ENCODE measurements around the gene ZNF385A. TPM values are rescaled to one million over a fixed set of nuclear protein-coding genes. Genes with fewer than 3 reads are reported as not detected.
A peak's percentile ranks its signal among the peaks of the same experiment; 100 is the strongest.

Gene ZNF385A
- total RNA-seq, 1 experiment from 2014 or later: 0.10 TPM

DNA sequence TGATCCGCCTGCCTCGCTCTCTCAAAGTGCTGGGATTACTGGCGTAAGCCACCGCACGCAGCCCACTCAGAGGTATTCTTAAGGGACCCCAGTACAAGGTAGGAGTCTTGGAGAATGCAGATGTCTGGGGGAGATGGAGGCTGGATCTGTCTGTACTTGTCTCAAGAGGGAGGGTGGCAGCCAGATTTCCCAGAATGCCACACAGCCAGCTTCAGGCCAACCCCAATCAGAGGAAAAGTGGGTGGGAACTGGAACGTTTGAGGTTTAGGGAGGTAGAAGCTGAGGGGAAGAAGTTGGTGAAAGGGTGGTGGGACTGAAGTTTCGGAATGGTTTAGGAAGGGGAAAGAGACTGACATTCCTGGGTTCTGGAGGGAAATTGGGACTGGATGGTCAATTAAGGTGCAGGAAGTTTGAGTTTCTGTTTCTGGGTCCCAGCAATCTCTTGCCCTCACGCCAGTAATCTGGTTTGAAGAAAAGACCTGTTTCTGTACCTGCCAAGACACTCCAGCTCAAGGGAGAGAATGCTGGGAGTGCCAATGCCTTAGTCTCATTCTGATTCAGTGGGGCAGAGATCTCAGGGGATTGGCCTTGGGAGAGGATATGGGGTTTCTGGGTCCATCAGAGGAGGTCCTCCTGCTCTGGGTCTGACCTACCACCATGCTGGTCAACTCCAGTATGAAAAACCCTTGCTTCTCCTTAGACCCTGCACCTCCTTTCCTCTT is 8.1 kb upstream of the ZNF385A start:
- no peak for DNase-seq (ENCODE audit: low spot score)

DNA sequence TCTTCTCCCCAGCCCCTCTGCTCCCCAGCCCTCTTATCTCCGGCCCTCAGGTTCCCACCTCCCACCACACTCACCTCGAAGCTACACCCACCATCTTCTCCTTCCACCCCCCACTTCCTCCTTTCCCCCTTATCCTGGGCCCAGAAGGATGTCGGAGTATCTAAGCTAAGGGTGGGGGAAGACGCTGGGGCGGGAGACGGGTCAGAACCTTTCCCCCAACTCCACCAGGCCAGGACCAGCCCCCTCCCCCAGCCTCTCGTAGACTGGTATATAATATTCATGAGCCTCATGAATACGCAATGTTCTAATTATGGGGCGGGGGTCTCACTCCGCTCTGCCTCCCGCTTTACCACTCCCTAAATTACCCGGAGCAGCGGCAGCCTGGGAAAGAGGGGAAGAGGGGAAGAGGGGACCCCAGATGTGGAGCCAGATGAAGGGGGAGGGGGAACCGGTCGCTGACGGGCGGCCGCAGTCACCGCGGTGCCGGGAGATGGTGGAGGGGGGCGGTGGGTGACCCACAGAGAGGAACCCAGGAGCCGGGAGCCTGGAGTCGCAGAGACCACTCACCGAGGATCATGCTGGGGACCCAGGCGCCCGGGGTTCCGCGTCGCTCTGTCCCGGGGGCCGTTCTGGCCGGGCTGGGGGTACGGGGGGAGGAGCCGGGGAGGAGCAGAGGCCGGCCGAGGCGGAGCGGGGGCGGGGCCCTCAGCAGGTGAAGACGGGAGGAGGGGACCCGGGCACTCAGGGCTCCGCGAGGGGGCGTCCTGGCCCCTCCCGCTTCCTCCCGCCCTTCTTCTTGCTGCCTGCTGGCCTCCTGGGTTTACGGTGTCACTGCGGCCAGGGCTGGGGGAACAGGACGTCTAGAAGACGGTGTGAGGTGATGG is 6.4 kb upstream of the ZNF385A start:
- no peak for DNase-seq (ENCODE audit: low spot score)

DNA sequence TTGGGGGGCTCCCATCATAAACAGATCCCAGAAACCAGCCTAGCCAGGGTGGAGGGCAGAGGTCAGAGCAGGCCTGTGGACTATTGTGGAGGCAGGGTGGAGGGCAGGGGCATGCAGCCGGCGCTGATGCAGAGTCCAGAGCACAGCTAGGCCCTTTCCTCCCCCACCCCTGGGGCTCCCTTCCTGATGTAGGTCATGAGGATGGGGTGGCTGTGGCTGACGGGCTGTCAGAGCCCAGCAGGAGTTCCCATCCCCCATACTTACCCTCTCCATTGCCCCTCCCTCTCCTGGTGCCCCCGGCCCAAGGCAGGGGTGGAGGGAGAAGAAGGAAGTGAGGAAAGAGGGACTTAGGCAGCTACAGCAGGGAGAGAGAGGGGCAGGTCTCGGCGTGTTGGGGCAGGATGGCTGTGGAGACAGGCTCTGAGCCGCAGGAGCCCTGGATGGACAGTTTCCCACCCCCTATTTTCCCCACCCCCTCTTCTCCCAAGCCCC is 5.7 kb upstream of the ZNF385A start:
- DNase-seq (ENCODE audit: low spot score): no peak

DNA sequence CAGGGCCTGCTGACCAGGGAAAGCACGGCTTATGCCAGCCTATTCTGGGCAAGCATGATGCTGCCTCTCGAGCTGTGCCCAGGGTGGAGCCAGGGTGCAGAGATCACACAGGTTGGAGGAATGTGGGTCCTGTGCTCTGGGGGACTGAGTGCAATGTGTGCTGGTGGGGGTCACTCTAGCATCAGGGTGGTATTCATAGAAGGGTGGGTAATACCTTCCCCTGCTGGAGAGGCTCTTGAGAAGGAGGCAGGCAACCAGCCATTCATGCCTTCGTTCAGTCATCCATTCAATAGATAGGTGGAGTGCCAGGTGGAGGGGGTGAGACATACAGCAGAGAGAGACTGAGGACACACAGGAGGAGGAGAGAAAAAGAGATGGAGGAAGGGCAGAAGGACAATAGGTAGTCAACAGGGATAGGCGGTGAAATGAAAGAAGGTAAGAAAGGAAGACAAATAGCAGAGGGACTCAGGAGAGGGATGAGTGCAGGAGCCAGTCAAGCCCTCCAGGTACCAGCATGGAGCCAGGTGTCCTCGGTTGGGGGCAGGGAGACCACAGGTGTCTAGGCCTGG is 5.2 kb upstream of the ZNF385A start:
- no peak for DNase-seq (ENCODE audit: low spot score)

DNA sequence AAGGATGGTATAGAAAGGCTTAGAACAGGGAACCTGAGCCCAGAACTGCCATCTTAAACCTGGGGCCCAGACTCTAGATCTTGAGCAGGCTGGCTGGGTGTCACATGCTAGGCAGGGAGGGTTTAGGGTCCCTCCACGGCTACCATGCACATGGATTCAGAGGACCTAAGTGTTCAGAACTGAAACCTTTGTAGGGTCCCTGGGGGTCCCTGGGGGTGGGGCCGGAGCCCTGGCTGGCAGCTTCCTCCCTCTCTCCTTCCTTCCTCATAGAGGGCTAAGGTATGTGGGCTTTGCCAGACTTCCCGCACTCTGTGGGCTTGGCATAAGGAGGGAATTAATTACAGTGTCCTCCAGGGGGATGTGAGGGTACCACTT is 4.6 kb upstream of the ZNF385A start:
- DNase-seq (ENCODE audit: low spot score): no peak

DNA sequence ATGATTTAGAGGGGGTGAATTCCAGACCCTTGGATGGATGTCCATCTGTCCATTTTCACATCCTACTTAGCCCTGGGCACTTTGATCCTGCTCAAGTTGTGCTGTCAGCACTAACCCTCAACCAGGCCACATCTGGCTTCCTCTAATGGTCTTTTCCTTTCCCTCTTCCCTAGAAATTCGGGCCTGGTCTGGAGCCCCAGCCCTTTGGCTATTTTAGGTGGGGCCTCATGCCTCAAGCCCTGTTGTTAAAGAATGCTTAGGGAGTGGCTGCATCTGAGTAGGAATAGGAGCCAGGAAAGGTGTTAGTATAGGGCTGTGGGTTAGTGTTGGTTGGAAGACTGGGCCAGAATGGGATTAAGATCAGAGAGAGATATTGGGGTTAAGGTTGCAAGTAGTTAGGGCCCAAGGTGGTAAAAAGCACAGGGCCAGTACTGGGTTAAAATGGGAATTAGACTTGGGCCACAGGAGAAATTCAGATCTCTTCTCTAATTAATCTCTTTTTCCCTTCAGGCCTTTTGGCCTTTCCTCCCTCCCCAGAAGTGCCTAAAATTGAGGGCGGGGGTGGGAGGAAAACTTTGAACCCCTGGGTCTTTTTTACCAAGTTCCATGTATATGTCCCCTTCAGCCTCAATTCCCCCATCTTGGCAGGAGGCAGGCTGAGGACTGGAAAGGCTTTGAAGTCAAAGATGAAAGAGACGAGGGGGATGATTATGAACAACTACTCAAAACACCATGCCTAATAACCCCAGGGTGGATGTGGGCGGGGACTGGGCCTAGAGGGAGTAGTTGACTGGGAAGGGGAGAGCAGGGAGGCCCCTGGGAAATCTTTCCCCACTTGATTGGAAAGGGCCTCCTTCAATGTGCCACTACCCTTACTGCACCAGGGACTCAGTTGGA is 4.0 kb upstream of the ZNF385A start:
- DNase-seq (ENCODE audit: low spot score): no peak

DNA sequence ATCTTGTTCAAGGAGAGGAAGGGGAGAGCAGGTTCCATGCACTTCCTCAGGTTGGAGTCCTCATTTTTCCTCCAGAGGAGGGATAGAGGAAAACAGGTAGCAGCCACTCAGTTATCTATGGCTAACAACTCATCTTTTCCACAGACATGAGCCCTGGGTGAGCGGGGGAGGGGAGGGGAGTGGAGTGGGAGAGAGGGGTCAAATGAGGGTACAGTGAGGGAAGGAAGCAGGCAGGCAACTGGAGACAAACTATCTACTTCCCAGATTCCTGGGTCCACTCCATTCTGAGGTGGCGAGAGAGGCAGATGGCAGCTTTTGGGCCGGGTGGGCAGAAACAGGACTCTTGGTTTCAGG is 2.6 kb upstream of the ZNF385A start:
- DNase-seq (ENCODE audit: low spot score): no peak

DNA sequence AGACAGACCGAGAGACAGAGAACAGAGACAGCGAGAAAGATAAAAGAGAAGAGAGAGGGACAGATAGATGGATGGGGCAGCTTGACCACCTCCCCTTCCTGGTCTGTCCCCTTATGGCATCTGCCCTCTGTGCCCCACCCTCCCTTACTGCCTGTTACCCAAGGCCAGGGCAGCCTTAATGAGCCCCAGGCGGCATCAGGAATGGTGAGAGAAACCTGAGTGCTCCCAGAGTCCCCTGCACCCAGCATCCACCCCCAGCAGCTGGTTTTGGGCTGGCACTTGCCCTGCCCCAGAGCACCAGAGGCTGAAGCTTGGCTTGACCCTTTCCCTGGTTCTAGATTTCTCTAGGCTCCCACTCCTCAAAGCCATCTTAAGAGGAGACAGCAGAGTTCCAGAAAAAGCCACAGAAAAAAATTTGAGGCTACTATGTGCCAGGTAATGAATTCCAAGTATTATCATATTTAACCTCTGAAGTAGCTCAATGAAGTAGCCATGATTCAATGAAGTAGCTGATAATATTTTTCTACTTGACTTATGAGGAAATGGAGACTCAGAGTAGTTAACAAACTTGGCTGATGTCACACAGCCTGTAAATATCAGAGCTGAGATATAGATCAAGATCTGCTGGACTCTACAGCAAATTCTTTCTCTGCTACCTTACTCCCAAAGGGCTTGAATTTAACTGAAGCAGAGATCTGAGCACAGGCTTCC is 2.0 kb upstream of the ZNF385A start:
- no peak for DNase-seq (ENCODE audit: low spot score)

DNA sequence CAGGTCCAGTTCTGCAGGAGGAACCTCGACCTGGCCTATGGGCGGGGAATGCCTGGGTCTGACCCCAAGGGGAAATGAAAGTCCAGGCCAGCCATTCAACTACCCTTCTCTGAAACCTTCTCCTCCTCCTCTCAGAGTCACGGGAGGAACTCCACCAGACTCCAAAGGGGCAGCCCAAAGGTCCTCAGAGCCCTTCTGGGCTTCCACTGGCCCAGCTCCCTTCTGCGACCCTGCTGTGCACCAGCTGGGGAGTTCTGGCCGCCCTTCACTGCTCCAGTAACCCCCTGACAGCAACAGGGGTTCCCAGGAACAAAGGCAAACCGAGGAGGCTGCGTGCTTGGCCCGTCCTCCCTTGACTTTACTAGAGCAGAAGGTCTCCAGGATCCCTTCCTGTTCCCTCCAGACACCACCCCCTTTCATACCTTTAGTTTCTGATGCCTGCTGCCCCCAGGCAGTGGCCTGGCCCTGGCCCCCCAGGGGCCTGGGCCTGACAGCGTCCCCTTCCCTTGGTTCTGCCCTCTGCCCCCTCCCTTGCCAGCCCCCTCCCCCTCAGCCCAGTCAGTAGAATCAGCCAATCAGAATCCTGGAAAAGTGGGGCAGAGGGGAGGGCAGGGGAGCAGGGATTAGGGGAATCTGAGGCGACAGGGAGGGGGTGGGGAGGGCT is 850 bp upstream of the ZNF385A start:
- no peak for DNase-seq (ENCODE audit: low spot score)

DNA sequence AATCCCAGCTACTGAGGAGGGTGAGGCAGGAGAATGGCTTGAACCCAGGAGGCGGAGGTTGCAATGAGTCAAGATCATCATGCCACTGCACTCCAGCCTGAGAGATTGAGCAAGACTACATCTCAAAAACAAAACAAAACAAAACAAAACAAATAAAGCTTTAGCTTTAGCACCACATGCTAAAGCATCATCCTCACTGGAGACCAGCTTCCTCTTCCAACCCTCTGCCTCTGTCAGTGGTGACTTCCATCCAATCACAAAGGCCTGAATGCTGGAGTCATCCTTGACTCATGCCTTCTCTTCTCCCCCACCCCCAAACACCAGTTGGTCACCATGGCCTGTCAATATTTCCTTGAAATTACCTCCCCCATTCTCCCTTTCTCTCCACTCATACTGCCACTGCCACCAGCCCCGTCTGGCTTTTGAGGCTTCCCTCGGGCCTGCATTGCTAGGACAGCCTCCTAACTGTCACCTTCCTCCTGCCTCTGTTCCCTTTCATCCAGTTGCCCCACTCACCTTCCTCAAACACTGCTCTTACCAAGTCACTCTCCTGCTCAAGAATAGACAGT is 1.4 kb downstream of the ZNF385A start:
- no peak for DNase-seq (ENCODE audit: low spot score)

DNA sequence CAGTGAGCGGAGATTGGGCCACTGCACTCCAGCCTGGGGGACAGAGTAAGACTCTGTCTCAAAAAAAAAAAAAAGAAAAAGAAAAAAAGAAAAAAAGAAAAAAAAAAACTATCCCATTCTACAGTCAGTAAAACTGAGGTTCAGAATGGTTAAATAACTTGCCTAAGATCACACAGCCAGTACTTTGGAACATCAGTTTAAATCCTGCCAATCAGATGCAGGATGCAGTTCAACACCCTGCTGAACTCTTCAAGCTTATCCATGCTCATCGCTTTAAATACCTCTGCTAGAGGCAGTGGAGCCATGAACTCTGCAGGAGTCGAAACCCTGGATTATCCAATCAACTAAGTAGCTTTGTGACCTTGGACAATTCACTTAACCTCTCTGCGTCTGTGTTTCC is 3.4 kb downstream of the ZNF385A start:
- DNase-seq (ENCODE audit: low spot score): no peak

DNA sequence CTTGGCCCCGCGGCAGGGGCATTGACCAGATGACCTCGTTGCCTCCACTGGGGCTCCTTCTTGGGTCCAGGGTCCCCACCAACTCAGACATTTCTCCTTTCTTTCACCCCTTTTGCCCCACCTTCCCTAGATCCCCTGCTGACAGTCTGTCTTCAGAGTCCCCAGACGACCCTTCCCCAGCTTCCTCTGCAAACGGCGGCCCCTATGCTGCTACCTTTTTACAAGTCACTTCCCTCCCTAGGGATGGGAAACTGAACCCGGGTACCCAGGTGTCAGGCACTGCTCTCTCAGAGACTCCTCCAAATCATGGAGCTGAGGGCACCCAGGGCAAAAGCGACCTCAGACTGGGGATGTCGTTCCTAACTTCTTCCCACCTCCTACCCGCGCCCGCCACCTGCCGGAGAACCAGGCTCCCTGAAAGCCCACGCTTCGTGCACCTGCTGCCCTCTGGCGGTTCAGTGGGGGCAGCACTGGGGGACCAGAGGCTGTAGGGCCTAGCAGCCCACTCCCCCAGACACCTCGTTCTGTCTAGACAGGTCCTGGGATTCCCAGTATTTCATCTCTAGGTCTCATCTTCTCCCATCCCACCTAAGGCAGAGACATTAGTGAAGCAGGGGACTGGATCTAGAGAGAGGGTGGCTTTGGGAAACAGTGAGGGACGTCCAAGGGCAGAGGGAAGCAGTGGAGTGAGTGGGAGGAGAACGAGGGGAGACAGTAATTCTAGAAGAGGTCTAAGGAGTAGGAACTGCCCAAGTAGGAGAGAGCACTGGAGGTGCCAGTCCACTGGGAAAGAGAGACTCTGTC is 4.9 kb downstream of the ZNF385A start:
- peak; percentile 91 for DNase-seq (ENCODE audit: low spot score)

DNA sequence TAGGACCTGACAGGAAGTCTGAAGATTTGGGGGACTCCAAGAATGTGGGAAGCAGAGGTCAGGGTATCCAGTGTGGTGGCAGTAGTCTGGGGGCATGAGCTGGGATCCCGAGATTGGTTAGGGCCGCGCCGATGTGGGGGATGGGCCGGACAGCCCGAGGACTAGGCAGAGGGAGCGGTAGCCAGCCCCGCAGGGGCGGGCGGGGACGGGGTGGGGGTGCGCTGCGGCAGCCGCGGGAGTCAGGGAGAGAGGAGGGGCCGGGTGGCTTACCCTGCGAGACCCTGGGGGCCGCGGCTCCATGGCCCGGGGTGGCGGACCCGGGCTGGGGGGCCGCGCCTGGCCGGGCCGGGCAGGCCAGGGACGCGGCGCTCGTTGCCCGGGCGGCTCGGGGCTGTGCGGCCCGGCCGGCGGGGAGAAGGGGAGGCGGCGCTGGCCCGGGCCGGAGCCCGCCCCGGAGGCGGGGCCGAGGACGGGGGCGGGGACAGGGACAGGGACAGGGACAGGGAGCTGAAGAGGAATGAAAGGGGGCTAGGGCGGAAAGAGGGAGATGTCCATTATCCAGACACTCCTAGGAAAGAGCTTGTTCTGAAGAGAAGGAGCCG is 5.6 kb downstream of the ZNF385A start:
- peak; percentile 58 for DNase-seq (ENCODE audit: low spot score)

DNA sequence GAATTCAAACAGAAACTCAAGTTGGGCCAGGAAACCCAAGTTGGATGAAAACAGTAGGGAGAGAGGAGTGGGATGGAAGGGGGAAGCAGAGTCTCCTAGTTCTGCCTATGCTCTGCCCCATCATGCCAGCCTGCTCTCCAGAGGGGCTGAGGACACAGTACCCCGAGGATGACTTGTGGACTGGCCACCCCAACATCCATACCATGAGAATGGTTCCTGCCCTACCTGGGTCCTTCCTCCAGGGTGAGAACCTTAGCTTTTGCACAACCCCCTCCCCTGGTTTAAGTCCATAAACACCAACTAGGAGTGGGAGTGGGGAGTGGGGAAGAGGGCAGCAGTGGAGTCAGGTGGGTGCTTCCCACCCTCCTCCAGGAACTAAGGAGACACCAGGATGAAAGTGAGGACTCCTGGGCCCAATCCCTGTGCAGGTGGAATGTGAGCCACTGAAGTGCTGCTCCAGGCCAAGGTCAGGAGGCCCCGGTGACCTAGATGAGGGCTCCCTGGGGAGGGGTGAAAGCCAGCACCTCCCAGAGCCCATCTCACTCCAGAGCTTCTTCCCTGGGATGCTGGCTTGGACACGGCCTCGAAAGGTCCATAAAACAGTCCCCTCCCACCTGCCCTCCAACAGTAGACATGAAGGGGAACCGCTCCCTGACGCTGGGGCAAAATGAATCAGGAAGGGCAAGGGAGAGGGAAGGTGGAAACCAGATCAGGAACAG is 6.6 kb downstream of the ZNF385A start:
- no peak for DNase-seq (ENCODE audit: low spot score)

DNA sequence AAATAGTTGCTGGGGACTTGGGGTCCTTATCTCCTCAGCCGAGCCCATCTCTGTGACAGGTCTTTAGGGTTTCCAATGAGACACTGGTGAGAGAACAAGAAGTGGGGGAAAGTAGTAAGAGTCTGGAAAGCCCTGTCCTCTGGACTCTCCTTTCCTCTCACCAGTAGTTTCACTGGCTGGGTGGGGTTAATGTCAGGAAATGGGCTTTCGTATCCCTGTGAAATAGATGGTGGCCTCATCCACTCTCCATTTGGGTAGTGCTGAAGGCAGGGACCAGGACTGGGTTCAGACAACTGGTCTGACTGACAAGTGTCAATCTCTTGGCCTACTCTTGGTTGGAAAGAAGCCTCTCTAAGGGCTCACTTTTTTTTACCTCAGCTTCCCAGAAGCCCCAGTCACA is 7.5 kb downstream of the ZNF385A start:
- no peak for DNase-seq (ENCODE audit: low spot score)

DNA sequence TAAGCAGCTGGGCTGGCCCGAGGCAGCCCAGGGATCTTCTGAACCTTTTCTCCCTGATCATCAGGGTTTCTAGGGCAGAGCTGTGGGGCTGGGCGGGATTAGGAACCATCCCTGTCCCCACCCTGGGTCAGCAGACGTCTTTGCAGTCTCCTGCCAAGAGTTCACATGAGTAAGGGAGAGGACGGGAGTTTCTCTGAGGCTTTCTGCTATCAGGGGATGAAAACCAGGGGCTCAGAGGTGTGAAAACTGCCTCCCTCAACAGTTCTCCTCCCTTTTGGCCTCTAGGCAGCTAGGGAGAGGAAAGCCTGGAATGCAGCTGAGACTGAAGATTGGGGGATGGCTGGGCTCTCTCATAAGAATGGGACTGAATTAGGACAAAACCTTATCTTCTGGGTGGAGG is 7.9 kb downstream of the ZNF385A start:
- no peak for DNase-seq (ENCODE audit: low spot score)

DNA sequence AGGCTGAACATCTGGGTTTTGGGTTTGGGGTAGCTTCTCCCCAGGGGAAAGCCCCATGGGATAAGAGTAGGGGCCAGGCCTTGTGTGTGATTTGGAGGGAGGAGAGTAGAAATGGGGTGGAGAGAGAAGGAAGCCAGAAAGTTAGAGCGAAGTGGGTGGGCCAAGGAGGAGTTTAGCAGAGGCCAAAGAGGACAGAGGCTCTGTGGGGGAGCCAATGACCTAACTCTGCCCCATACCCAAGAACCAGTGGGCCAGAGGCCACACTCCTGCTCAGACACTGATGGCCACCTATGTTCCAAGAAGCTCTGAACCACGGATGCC is 9.3 kb downstream of the ZNF385A start:
- no peak for DNase-seq (ENCODE audit: low spot score)

DNA sequence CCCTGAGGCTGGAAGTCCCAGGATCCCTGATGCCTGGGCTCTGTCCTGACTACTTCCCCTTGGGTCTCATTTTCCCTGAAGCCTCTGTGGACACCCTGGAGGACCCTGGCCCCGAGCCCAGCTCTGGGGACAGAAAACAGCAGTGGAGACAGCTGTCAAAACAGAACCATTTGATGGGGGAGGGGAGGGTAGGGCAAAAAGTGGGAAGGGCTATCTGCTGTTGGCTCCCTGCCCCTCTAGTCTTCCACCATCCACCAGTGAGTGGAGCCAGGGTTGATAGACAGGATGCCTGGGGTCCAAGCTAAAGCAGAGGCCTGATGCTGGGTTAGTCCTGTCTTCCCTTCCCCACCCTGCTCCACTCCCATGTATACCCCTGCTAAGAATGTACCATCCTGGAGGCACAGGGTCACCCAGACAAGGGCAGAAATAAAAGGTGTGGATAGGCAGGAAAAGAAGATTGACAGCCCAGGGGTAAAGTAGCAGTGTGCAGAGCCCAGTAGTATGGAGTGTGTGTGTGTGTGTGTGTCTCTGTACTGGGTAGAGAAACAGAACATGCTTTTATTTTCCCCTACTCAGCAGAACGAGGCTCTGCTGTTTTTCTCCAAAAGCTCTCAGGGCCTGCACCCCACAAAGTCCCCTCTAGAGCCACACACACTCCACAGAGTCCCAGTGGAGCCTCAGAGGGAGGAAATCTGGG is 9.8 kb downstream of the ZNF385A start:
- DNase-seq (ENCODE audit: low spot score): no peak
